ENCODE measurements around the gene PLEKHB2. TPM values are rescaled to one million over a fixed set of nuclear protein-coding genes. Genes with fewer than 3 reads are reported as not detected.
"Not testable (repeated sequence)": the region's sequence is repeated elsewhere in the genome, so short reads cannot be mapped to it uniquely, and the experiment has no call there.

The PLEKHB2 gene
- total RNA-seq, 2 donors from 2014 or later, result 22.4 to 35.0 TPM

DNA sequence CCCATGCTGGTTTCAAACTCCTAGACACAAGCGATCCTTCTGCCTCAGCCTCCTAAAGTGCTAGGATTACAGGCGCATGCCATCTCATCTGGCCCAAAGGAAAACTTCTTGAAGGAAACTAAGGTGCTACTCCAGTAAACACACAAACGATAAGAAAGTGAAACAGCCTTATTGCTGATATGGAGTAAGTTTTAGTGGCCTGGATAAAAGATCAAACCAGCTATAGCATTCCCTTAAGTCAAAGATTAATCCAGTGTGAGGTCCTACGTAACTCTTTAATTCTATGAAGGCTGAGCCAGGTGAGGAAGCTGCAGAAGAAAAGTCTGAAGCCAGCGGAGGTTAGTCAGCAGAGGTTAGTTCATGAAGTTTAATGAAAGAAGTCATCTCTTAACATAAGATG, 63.4 kb downstream of the PLEKHB2 start:
- Histone ChIP-seq H3K4me3 (no peak overlapping the region), H3K27ac (no peak overlapping the region), H3K27me3 (no peaks in the 10 kb centered on the region), H3K36me3 (replicated peaks in 1 of 2; ENCODE audit: insufficient read depth in 1 of 2, low read depth in 2 of 2) (no peaks in the 10 kb centered on the region), H3K9me3 (no peaks in the 10 kb centered on the region), H3K4me1 (no peaks in the 10 kb centered on the region)
- no peak for ATAC-seq
- 76 to 80% methylated on average over 5 of the region's 5 CpGs for WGBS, 2 donors
- TF ChIP-seq POLR2A (IDR thresholded peaks at IDR 0.05), result no peak
- TF ChIP-seq, protein P1, sequence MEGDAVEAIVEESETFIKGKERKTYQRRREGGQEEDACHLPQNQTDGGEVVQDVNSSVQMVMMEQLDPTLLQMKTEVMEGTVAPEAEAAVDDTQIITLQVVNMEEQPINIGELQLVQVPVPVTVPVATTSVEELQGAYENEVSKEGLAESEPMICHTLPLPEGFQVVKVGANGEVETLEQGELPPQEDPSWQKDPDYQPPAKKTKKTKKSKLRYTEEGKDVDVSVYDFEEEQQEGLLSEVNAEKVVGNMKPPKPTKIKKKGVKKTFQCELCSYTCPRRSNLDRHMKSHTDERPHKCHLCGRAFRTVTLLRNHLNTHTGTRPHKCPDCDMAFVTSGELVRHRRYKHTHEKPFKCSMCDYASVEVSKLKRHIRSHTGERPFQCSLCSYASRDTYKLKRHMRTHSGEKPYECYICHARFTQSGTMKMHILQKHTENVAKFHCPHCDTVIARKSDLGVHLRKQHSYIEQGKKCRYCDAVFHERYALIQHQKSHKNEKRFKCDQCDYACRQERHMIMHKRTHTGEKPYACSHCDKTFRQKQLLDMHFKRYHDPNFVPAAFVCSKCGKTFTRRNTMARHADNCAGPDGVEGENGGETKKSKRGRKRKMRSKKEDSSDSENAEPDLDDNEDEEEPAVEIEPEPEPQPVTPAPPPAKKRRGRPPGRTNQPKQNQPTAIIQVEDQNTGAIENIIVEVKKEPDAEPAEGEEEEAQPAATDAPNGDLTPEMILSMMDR (IDR thresholded peaks at IDR 0.05), result no peak
- intact Hi-C loops (cut with DNase I), result no loop called here
- no peak for DNase-seq

DNA sequence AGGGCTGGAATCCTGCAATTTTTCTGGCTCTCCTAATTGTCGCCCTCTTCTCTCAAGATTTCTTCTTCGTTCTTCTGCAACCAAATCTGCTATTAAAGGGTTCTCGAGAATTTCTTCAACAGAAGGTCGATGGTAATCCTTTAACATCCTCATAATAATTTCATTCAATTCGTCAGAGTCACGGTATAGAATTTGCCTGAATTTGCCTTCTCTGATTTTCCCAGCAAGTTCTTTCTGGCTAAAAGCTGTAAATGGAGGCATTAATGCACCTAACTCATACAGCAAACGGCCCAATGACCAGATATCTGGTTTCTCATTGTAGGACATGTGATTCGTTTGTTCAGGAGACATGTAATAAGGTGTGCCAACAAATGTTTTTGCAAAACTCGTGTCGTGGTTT, 72.9 kb downstream of the PLEKHB2 start:
- H3K9me3 ChIP-seq; intact Hi-C loops (cut with DNase I); H3K36me3 ChIP-seq (replicated peaks in 1 of 2; ENCODE audit: insufficient read depth in 1 of 2, low read depth in 2 of 2); DNase-seq; ATAC-seq; H3K4me3 ChIP-seq; H3K4me1 ChIP-seq; H3K27me3 ChIP-seq; H3K27ac ChIP-seq: not testable (repeated sequence)
- WGBS, 2 donors, result 60 to 71% methylated on average over 10 of the region's 10 CpGs

DNA sequence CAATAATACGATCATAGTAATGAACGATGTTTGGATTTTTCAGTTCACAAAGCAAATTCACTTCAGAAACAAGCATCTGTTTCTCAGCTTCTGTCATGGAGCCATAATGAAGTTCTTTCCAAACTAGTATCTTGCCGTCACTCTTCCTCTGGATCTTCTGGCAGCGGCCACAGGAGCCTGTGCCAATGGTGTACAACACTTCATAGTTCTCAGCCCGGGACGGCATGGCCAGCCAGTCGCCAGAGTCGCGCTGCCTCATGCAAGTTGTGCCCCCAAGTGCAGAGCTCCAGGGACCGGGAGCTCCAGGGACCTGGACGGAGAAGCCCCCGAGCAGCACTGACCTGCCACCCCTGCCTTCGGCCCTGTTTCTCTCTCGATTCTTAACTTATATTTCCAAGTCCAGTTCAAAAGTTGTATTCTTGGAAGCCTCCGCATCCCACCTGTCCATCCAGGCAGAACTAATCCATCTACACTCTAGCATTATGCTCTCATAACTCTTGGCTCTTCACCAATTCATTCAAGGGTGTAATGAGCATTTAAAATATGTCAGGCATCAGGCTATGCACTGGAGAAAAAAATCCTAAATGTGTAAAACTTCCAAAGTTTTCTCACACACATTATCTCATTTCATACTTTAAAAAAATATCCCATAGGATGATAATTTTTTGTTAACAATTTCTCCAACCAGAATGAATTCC, 73.7 kb downstream of the PLEKHB2 start:
- H3K27me3 ChIP-seq; H3K4me1 ChIP-seq; H3K9me3 ChIP-seq; H3K27ac ChIP-seq; intact Hi-C loops (cut with DNase I); H3K4me3 ChIP-seq; ATAC-seq; DNase-seq; H3K36me3 ChIP-seq (replicated peaks in 1 of 2; ENCODE audit: insufficient read depth in 1 of 2, low read depth in 2 of 2): not testable (repeated sequence)
- 79 to 83% methylated on average over 14 to 15 of the region's 15 CpGs for WGBS, 2 donors

DNA sequence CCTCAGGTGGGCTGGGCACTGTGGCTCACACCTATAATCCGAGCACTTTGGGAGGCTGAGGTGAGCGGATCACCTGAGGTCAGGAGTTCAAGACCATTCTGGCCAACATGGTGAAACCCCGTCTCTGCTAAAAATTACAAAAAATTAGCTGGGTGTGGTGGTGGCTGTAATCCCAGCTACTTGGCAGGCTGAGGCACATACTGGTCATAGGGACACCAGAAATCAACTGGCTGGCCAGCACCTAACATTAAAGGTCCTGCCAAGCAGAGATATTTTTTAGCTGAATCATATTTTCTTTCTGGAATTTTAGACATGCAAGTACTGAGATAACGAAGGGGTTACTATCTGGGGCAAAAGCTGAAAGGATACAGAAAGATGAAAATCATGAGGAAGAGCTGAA, 76.3 kb downstream of the PLEKHB2 start:
- H3K4me1 ChIP-seq; intact Hi-C loops (cut with DNase I); ATAC-seq; DNase-seq; H3K27ac ChIP-seq; H3K27me3 ChIP-seq; H3K9me3 ChIP-seq; H3K4me3 ChIP-seq; H3K36me3 ChIP-seq (replicated peaks in 1 of 2; ENCODE audit: insufficient read depth in 1 of 2, low read depth in 2 of 2): not testable (repeated sequence)
- WGBS, 2 donors, result 63 to 64% methylated on average over 4 of the region's 4 CpGs

DNA sequence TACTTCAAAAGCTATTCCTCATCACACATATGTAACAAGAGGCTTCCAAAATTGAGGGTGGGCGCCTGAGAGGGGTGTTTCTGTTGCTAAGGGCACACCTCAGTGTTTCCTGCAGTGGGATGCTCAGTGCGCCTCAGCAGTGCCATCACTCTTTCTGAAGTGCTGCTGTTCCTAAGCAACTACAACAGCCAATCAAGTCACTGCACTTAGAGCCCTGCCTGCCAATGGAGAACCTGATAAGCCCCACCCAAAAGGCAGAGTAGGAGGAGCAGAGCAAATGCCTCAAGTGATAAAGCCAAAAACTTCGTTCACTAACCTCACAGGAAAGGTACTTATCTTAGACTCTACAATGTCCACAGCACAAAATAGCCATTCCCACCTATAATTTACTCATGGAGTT, 88.3 kb downstream of the PLEKHB2 start:
- H3K4me1 ChIP-seq; intact Hi-C loops (cut with DNase I); H3K36me3 ChIP-seq (replicated peaks in 1 of 2; ENCODE audit: insufficient read depth in 1 of 2, low read depth in 2 of 2); H3K9me3 ChIP-seq; H3K27ac ChIP-seq; DNase-seq; H3K4me3 ChIP-seq; ATAC-seq; H3K27me3 ChIP-seq: not testable (repeated sequence)
- WGBS, 2 donors, result 25 to 27% methylated on average over 3 of the region's 3 CpGs

DNA sequence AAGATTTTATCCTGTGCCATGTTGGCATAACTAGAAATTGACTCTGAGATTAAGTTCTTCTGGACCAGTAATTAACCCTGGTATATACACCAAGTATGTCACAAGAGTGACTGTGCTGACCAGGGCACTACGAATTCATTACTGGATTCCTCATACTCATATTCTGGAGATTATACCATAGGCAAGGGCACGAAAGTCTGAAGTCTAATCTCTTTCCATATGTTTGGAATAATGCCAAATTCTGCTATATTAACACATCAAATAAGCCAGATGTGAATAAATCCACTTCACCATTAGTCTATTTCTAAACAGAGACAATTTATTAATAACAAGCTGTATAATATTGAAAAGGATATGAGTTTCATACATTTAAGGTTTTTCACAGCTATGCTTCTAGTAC, 91.0 kb downstream of the PLEKHB2 start:
- H3K4me1 ChIP-seq; DNase-seq; intact Hi-C loops (cut with DNase I); H3K9me3 ChIP-seq; ATAC-seq; H3K36me3 ChIP-seq (replicated peaks in 1 of 2; ENCODE audit: insufficient read depth in 1 of 2, low read depth in 2 of 2); H3K27me3 ChIP-seq; H3K4me3 ChIP-seq; H3K27ac ChIP-seq: not testable (repeated sequence)
- 47 to 55% methylated on average over 2 of the region's 2 CpGs for WGBS, 2 donors

Small RNAs within 50 kb of the gene (small RNA-seq; reads per million reads assigned to genes)
- not detected for gene AC009477.1

Other genes starting within 250 kb of the PLEKHB2 start
- gene FAM168B, start 11.9 kb upstream of the PLEKHB2 start, total RNA-seq, result 10 to 100 TPM; 39.7 to 56.7 TPM
- gene POTEE, start 104.2 kb downstream of the PLEKHB2 start, total RNA-seq, result not detected